HCT116 (cell line): ENCODE data around the gene LRBA.
"Not testable (repeated sequence)": the region's sequence is repeated elsewhere in the genome, so short reads cannot be mapped to it uniquely, and the experiment has no call there.

Experiments used
- CEBPB ChIP-seq: IDR thresholded peaks from 2 replicates; pipeline ENCODE4 v1.6.1; 2012; ENCODE audit warnings: low read depth
- EZH2 ChIP-seq: fragments of 200-600 bp; sonication (generic); IDR thresholded peaks from 2 replicates; pipeline ENCODE4 v1.6.1; 2017; ENCODE audit warnings: antibody characterized with exemption, mixed run types
- EZH2phosphoT487 ChIP-seq: fragments of 200-600 bp; IDR thresholded peaks from 2 replicates; pipeline ENCODE4 v1.6.1; 2018; ENCODE audit warnings: antibody characterized with exemption, borderline replicate concordance
- JUND ChIP-seq: IDR thresholded peaks from 2 replicates; pipeline ENCODE4 v1.6.1; 2012
- POLR2A ChIP-seq: IDR thresholded peaks from 2 replicates; pipeline ENCODE4 v1.7.0; 2011; ENCODE audit warnings: borderline replicate concordance; ENCODE audit not compliant: insufficient read depth, insufficient read length; ENCODE audit errors: extremely low read depth
- SP1 ChIP-seq: IDR thresholded peaks from 2 replicates; pipeline ENCODE4 v1.6.1; 2012; ENCODE audit warnings: low read depth
- SRF ChIP-seq: IDR thresholded peaks from 2 replicates; pipeline ENCODE4 v1.6.1; 2012; ENCODE audit warnings: low read depth
- YY1 ChIP-seq: IDR thresholded peaks from 2 replicates; pipeline ENCODE4 v1.6.1; 2011; ENCODE audit warnings: low read length, low read depth, moderate library complexity, mild to moderate bottlenecking; ENCODE audit not compliant: insufficient replicate concordance; ENCODE audit errors: extremely low read depth
- TF ChIP-seq, protein P1 (sequence below), 3 experiments: fragments of 200-600 bp in 1 of 3; sonication (generic) in 1 of 3; IDR thresholded peaks in 2 of 3; conservative IDR thresholded peaks in 1 of 3; 2 replicates each; pipeline ENCODE4 v1.5.1; 2012 to 2017; ENCODE audit warnings: low read depth in 2 of 3, low read length in 2 of 3, antibody characterized with exemption in 1 of 3, borderline replicate concordance in 1 of 3, control low read depth in 1 of 3, mild to moderate bottlenecking in 1 of 3, mixed read lengths in 1 of 3, mixed run types in 1 of 3, moderate library complexity in 1 of 3; ENCODE audit not compliant: insufficient read depth in 1 of 3

DNA sequence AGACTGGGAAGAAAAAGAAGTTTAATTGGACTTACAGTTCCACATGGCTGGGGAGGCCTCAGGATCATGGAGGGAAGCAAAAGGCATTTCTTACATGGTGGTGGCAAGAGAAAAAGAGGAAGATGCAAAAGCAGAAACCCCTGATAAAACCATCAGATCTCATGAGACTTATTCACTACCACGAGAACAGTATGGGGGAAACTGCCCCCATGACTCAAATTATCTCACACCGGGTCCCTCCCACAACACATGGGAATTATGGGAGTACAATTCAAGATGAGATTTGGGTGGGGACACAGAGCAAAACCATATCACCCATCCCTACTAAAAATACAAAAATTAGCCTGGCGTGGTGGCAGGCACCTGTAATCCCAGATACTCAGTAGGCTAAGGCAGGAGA, 21.5 kb downstream of the LRBA start:
- TF ChIP-seq SP1, CEBPB, POLR2A, EZH2phosphoT487, YY1, EZH2, JUND, SRF: not testable (repeated sequence)
- TF ChIP-seq, protein P1, sequence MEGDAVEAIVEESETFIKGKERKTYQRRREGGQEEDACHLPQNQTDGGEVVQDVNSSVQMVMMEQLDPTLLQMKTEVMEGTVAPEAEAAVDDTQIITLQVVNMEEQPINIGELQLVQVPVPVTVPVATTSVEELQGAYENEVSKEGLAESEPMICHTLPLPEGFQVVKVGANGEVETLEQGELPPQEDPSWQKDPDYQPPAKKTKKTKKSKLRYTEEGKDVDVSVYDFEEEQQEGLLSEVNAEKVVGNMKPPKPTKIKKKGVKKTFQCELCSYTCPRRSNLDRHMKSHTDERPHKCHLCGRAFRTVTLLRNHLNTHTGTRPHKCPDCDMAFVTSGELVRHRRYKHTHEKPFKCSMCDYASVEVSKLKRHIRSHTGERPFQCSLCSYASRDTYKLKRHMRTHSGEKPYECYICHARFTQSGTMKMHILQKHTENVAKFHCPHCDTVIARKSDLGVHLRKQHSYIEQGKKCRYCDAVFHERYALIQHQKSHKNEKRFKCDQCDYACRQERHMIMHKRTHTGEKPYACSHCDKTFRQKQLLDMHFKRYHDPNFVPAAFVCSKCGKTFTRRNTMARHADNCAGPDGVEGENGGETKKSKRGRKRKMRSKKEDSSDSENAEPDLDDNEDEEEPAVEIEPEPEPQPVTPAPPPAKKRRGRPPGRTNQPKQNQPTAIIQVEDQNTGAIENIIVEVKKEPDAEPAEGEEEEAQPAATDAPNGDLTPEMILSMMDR (IDR thresholded peaks at IDR 0.05 in 2 of 3, conservative IDR thresholded peaks at IDR 0.05 in 1 of 3; ENCODE audit: borderline replicate concordance in 1 of 3, insufficient read depth in 1 of 3, low read depth in 2 of 3, low read length in 2 of 3), result not testable (repeated sequence)
